RCC 7860 (cell line): ENCODE measurements around the gene SLC30A3.
"Not testable (repeated sequence)": the region's sequence is repeated elsewhere in the genome, so short reads cannot be mapped to it uniquely, and the experiment has no call there.

ENCODE experiments used
- DNase-seq: peaks from one replicate; pipeline ENCODE4 v3.0.0-alpha.2; 2015; ENCODE audit warnings: low spot score
- FAIRE-seq: peaks from 2 replicates; lab custom pipeline; 2012; peaks lifted over from hg19 to GRCh38; lab: Jason Lieb, UNC

SLC30A3 gene, protein sequence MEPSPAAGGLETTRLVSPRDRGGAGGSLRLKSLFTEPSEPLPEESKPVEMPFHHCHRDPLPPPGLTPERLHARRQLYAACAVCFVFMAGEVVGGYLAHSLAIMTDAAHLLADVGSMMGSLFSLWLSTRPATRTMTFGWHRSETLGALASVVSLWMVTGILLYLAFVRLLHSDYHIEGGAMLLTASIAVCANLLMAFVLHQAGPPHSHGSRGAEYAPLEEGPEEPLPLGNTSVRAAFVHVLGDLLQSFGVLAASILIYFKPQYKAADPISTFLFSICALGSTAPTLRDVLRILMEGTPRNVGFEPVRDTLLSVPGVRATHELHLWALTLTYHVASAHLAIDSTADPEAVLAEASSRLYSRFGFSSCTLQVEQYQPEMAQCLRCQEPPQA

DNA sequence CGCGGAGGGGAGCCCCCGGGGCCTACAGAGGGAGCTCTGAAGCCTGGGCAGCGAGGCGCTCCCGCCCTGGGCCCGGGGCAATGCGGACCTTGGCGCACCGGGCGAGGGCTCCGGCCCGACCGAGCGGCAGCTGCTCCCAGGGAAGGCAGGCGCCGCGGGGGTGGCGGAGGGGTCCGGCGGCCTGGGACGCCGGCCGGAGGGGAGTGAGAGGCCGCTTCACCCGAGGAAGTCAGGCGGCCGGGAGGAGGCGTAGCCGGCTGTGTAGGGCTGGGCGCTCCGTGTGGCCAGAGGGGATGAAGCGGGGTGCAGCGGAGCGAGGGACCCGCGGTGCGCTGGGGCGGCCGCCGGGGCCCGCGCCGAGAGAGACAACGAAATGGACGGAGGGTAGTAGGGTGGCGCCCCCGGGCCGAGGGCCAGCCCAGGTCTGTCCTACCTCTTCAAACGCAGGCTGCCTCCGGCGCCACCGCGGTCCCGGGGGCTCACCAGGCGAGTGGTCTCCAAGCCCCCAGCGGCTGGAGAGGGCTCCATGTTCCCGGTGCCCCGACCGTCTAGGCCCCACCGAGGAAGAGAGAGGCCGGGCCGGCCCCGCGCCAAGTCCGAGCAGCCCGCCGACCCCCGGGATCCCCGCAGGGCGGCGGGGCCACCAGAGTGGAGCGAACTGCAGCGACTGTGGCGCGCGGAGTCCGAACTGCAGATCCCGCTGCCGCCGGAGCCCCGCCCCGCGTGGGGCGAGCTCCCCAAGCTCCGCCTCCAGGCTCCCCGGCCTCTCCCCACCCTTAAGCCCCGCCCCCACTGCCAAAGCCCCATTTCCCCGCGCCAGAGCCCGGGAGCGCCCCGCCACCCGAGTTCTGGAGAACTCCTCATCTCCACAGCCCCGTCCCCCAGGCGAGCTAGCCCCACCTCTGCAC lies at the start of gene SLC30A3:
SLC30A3 (minus strand) TSS at position 669 of the 908 bp plus-strand sequence; CDS start at position 528, 141 bp downstream.
- no peak for FAIRE-seq
- DNase-seq, result no peak

- no peak for DNase-seq
- FAIRE-seq, result no peak
Observed at GRCh38 chr2:27312152-27312551, 49.3 kb upstream of the SLC30A3 start.

DNA sequence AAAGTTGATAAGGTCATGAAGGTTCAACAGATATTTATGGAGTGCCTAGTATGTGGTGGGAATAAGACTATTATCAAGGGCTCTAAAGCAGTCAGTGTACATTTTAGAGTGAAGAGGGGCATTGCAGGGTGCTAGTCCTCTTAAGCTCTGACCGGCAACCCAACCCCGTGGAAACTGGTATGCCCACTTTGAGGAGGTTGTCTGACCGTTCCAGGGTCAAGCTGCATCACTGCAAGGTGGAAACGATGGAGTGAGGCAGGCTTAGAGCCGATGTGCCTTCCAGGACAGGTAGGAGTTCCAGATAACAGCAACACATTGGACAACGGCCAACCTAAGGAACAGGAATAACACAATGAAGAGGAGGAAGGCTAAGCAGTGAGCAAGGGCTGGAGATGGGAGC lies 46.8 kb upstream of the SLC30A3 start:
- DNase-seq (no peak), FAIRE-seq (no peak)

DNA sequence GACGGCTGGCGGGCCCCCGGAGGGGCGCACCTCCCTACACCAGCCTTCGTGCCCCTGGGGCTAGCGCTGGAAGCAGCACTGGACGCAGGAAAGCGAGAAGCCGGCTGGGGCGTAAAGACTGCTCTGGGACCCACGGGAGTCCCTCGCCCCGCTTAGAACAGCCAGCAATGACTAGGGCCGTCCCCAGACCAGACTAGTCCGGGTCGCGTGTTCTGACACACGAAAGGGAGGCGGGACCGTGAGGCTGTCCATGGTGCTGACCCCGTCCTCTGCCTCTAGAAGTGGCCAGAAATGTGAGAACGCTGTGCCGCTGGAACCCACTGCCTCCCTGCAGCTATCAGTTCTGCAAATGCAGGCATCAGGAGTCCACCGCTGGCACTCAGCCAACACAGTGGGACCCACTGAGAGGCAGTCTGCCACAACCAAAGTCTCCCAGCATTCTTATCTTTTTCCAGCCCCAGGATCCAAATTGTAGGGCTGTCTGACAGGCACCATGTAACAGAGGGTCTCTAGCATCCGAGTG lies 45.6 kb upstream of the SLC30A3 start, which contains the start of gene UCN:
UCN (minus strand) TSS at position 87 of the 523 bp plus-strand sequence. CDS start 550 bp downstream, outside the sequence.
- no peak for FAIRE-seq
- DNase-seq, result no peak

GRCh38 chr2:27307545-27308358 lies 44.9 kb upstream of the SLC30A3 start:
- DNase-seq, result no peak
- no peak for FAIRE-seq

DNA sequence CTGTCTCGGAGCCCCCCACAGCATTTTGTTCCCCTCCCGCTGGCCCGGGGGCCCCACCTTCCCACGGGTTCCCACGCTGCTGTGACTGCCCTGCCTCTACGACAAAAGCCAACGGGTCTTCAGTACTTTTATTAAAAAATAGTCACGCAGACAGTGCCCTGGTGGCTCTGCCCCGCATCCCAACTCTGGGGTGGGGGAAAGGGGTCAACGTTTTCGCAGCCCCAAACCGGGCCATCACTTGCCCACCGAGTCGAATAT lies 44.4 kb upstream of the SLC30A3 start:
- FAIRE-seq (no peak), DNase-seq (no peak)

DNA sequence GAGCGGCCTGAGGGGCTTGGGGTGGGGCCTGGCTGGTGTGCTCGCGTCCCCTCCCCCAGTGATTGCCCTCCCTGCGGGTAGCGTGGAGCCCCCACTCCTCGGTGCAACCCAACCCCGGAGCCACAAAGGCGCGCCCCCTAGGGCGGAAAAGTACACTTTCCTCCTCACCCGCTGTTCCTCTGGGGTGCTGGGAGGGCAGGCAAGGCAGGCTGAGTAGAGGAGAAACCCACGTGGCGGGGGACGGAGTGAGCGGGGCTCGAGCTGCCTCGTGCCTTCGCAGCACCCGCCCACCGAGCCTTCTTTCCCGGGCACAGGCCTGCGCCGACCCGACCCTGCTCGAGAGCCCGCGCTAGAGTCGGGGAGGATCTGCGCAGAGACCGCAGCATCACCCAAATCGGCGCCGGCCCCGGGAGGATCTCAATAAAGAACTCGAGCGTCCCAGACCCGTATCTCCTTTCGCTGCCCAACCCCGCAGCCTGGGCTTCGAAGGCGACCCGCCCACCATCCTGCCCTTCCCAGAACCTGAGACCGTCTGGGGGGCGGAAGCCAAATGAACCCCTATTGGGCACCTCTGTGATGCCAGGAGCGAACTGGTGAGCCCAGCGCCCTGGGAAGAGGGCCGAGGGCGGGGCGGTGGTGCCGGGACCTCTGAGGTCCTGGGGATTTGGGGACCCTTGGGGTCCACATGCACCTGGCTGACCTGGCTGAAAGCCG lies 43.9 kb upstream of the SLC30A3 start:
- no peak for FAIRE-seq
- no peak for DNase-seq

GRCh38 chr2:27306136-27306535 lies 43.3 kb upstream of the SLC30A3 start:
- FAIRE-seq, result no peak

DNA sequence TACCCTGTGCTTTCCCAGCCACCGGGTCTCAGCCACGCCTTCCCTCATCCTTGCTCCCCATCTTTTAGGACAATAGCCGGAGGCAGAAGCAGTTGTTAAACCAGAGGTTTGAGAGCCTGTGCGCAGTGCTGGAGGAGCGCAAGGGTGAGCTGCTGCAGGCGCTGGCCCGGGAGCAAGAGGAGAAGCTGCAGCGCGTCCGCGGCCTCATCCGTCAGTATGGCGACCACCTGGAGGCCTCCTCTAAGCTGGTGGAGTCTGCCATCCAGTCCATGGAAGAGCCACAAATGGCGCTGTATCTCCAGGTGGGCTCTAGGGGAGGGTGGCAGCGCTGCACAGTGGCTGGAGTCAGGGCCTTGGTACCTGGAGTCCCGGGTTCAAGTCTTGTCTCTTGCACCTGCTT lies 42.7 kb upstream of the SLC30A3 start:
- FAIRE-seq, result no peak
- DNase-seq, result no peak

More at GRCh38 chr2:27306136-27306535, 43.3 kb upstream of the SLC30A3 start:
- no peak for DNase-seq

- DNase-seq (no peak), FAIRE-seq (no peak)
Observed at GRCh38 chr2:27304488-27305240, 41.8 kb upstream of the SLC30A3 start.

GRCh38 chr2:27303093-27304025 lies 40.5 kb upstream of the SLC30A3 start:
- FAIRE-seq, result peak; percentile 75
- DNase-seq, result peak; percentile 66

DNA sequence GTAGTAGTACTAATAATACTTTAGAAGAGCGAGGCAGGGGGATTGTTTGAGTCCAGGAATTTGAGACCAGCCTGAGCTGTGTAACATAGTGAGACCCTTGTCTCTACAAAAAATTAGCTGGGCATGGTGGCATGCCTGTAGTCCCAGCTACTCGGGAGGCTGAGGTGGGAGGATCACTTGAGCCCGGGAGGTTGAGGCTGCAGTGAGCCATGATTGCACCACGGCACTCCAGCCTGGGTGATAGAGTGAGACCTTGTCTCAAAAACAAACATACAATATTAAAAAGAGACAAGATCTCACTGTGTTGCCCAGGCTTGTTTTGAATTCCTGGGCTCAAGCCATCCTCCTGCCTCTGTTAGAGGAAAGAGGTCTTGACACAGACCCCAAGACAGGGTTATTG lies 37.8 kb upstream of the SLC30A3 start:
- FAIRE-seq, result not testable (repeated sequence)

DNA sequence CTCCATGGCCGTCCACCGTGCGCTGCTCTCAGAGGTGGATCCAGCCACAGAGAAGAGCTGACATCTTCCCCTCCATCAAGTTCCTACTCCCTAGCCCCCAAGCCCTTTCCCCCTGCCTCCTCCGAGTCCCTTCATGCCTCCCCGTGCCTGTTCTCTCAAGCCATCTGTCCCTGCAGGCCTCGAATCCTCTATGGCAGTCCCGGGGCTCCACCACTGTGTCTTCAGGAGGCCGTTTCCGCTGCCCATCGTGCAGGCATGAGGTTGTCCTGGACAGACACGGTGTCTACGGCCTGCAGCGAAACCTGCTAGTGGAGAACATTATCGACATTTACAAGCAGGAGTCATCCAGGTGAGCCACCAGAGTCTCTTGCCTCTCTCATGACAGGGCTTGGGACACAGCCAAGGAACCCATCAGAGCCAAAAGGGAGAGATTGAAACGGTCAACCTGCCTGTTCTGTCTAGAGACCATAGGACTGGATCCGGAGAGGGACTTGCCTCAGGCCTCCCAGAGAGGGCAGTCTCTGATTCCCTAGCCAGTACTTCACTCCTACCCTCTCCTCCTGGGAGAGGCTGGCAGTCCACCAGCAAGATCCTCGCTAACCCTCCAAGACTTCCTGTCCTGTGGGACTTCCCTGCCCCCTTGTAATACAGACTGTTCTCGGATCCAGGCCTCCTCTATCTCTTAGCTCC lies 35.7 kb upstream of the SLC30A3 start:
- DNase-seq, result no peak
- FAIRE-seq, result no peak

More for the DNA sequence above, 37.8 kb upstream of the SLC30A3 start:
- DNase-seq, result not testable (repeated sequence)

- FAIRE-seq (no peak), DNase-seq (no peak)
Observed at GRCh38 chr2:27297195-27297594, 34.3 kb upstream of the SLC30A3 start.

DNA sequence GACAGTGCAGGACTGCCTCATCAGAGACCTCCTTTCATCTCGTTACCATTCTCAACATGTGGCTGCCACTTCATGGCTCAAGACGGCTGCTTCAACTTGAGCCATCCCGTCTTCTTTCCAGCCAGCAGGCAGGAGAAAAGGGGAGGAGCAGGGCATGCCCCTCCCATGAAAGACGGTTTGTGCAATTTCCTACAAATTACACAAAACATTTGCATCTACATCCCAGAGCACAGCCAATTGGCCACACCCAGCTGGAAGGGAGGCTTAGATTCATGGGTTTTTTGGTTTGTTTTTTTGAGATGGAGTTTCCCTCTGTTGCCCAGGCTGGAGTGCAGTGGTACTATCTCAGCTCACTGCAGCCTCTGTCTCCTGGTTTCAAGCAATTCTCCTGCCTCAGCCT lies 33.6 kb upstream of the SLC30A3 start:
- no peak for FAIRE-seq
- no peak for DNase-seq

- DNase-seq (no peak), FAIRE-seq (no peak)
Observed at GRCh38 chr2:27294928-27295327, 32.1 kb upstream of the SLC30A3 start.

DNA sequence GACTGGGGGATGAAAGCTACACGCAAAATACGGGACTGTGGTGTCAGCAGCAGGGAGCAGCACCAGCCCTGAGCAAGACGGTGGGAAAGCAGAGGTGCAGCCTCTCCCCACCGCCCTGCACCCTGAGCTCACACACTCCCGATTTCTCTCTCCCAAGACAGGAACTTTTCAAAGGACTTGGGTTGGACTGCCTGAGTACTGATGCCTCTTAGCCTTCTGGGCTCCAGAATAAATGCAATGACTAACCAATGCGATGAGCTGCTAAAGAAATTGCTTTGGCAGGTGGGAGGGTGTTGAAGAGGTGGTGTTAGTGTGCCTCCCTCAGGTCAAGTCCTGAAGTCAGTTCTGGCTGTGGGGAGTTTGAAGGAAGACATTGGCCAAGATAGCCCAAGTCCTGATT lies 29.0 kb upstream of the SLC30A3 start:
- DNase-seq (no peak), FAIRE-seq (no peak)

- DNase-seq (no peak), FAIRE-seq (no peak)
Observed at GRCh38 chr2:27290549-27290948, 27.7 kb upstream of the SLC30A3 start.
